K562 (cell line): ENCODE data around the gene GALT. TPM values are rescaled to one million over a fixed set of nuclear protein-coding genes. Genes with fewer than 3 reads are reported as not detected.

ENCODE experiments used
- CREM ChIP-seq: IDR thresholded peaks from 2 replicates; pipeline ENCODE4 v1.6.1; 2014; ENCODE audit warnings: antibody characterized with exemption, low read depth
- CXXC5 ChIP-seq: fragments of 250-450 bp; sonication (Bioruptor Pico); IDR thresholded peaks from 2 replicates; pipeline ENCODE4 v1.8.0; 2022; ENCODE audit warnings: inconsistent platforms, mild to moderate bottlenecking, moderate library complexity
- GABPB1 ChIP-seq: sonication (generic); formaldehyde crosslinking; IDR thresholded peaks from 2 replicates; pipeline ENCODE4 v1.8.0; 2022; ENCODE audit warnings: mild to moderate bottlenecking, missing genetic modification reagents
- MBD2 ChIP-seq: sonication (generic); IDR thresholded peaks from 2 replicates; pipeline ENCODE4 v1.6.1; 2016; ENCODE audit warnings: low read depth, borderline replicate concordance
- MTA3 ChIP-seq: fragments of 450-650 bp; formaldehyde crosslinking; IDR thresholded peaks from 2 replicates; pipeline ENCODE4 v1.6.1; 2017; ENCODE audit warnings: mild to moderate bottlenecking, borderline replicate concordance
- PHF20 ChIP-seq: fragments of 450-650 bp; IDR thresholded peaks from 2 replicates; pipeline ENCODE4 v1.6.1; 2018; ENCODE audit not compliant: partially characterized antibody
- PRMT5 ChIP-seq: sonication (generic); formaldehyde crosslinking; IDR thresholded peaks from 2 replicates; pipeline ENCODE4 v1.5.0; 2020; ENCODE audit warnings: missing genetic modification reagents
- PTBP1 ChIP-seq: fragments of 200-400 bp; formaldehyde crosslinking; IDR thresholded peaks from 2 replicates; pipeline ENCODE4 v1.6.1; 2017; ENCODE audit warnings: low read depth, low read length
- SREBF2 ChIP-seq: sonication (generic); formaldehyde crosslinking; IDR thresholded peaks from 2 replicates; pipeline ENCODE4 v1.4.0; 2020; ENCODE audit warnings: mild to moderate bottlenecking, missing genetic modification reagents
- TGIF2 ChIP-seq: sonication (generic); formaldehyde crosslinking; IDR thresholded peaks from 2 replicates; pipeline ENCODE4 v1.8.1; 2022; ENCODE audit warnings: mild to moderate bottlenecking, missing genetic modification reagents, moderate library complexity
- TOE1 ChIP-seq, 2 experiments: fragments of 450-650 bp in 1 of 2; sonication (generic) in 1 of 2; formaldehyde crosslinking in 1 of 2; IDR thresholded peaks; 2 replicates each; pipeline versions ENCODE4 v1.7.1 to v1.8.0; 2016 to 2022; ENCODE audit warnings: borderline replicate concordance in 2 of 2, mild to moderate bottlenecking in 2 of 2, antibody characterized with exemption in 1 of 2, inconsistent platforms in 1 of 2, low read depth in 1 of 2, missing genetic modification reagents in 1 of 2, moderate library complexity in 1 of 2
- ZFX ChIP-seq: sonication (generic); formaldehyde crosslinking; IDR thresholded peaks from 2 replicates; pipeline ENCODE4 v1.8.0; 2022; ENCODE audit warnings: mild to moderate bottlenecking, missing genetic modification reagents, moderate library complexity
- ZNF586 ChIP-seq: fragments of 450-650 bp; formaldehyde crosslinking; conservative IDR thresholded peaks from 2 replicates; pipeline ENCODE4 v1.4.0; 2020; ENCODE audit warnings: mild to moderate bottlenecking, moderate library complexity
- polyA plus RNA-seq, 8 experiments: library from polyadenylated mRNA; depleted of rRNA in 4 of 8; stranded (reverse) in 5 of 8; unstranded in 3 of 8; fragments of >200 nt; fragmentation: Nextera tagmentation in 2 of 8; fragmentation: Illumina TruSeq in 1 of 8; extraction: Ambion mirVana in 2 of 8; extraction: Trizol in 1 of 8; gene quantifications; 2 replicates each; pipeline versions ENCODE4 v1.2.1 to v1.2.3, GENCODE V29; 2011 to 2014; ENCODE audit warnings: inconsistent platforms in 1 of 8, missing spikeins in 1 of 8
- total RNA-seq, 7 experiments: library from RNA; depleted of rRNA in 6 of 7; stranded (reverse); fragments of >200 nt in 6 of 7; fragmentation: Illumina TruSeq in 2 of 7; extraction: Trizol in 2 of 7; gene quantifications; 2 replicates each; pipeline versions ENCODE4 v1.2.1 to v1.2.3, GENCODE V29; 2011 to 2021; ENCODE audit warnings: low replicate concordance in 1 of 7
- TF ChIP-seq, protein P1 (sequence below): sonication (generic); formaldehyde crosslinking; IDR thresholded peaks from 2 replicates; pipeline ENCODE4 v1.8.1; 2023; ENCODE audit warnings: mild to moderate bottlenecking, missing genetic modification reagents, moderate library complexity
- TF ChIP-seq, protein P2 (sequence below): fragments of 450-650 bp; IDR thresholded peaks from 2 replicates; pipeline ENCODE4 v1.6.1; 2018; ENCODE audit not compliant: partially characterized antibody
- TF ChIP-seq, protein P3 (sequence below), 2 experiments: fragments of 450-650 bp; IDR thresholded peaks; 2 replicates each; pipeline ENCODE4 v1.6.1; 2016
- TF ChIP-seq, protein P4 (sequence below), 2 experiments: fragments of 150-350 bp in 1 of 2; IDR thresholded peaks; 2 replicates each; pipeline ENCODE4 v1.6.1; 2012 to 2016; ENCODE audit warnings: low read depth in 2 of 2, low read length in 2 of 2, mild to moderate bottlenecking in 1 of 2, moderate library complexity in 1 of 2

GALT gene
- total and polyA plus RNA-seq, 9 of the 15 experiments (the other 6 are each of a cell fraction or from before 2014, with no cell fraction given): 7.3 to 29.2 (median 15.6) TPM

DNA sequence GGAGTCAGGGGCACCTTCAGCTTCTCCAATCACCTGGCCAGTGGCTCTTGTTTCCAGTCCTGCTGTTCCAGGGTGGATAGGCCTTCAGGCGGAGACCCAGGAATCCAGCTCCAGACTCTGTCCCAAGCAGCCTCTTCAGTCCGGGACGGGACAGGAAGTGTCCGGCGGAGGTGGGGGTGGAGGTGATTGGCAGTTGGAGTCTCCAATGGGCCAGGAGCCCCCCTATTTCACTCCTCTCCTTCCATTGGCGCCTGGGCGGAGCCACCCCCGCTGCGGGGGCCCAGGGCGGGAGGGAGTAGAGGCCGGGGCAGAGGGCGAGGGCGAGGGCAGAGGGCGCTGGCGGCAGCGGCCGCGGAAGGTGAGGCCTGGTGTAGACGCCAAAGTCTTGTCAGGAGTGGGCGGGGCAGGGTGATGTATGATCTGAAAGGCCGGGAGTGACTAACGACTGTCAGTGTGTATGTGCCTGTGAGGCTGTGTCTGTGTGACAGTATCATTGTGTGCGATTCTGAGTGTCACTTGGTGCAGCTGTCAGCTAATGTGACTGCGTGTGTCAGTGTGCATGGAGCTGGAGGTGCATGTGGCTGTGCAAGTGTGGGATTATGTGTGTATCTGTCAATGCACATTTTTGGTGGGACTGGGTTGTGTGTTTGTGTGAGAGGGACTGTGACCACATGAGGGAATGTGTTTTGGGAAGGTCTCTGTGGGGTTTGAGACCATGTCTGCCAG lies 5.6 kb downstream of the GALT start, which contains the start of gene IL11RA (continued):
- TF ChIP-seq TOE1 (IDR thresholded peaks at IDR 0.05; ENCODE audit: borderline replicate concordance): peak; percentile 30; the same call in 1 of the 2 replicates
- TF ChIP-seq TOE1 (CRISPR knock-in tag; IDR thresholded peaks at IDR 0.05; ENCODE audit: borderline replicate concordance, low read depth): no peak
- TF ChIP-seq TGIF2 (CRISPR knock-in tag): no peak
- TF ChIP-seq PTBP1: no peak
- TF ChIP-seq, protein P1, sequence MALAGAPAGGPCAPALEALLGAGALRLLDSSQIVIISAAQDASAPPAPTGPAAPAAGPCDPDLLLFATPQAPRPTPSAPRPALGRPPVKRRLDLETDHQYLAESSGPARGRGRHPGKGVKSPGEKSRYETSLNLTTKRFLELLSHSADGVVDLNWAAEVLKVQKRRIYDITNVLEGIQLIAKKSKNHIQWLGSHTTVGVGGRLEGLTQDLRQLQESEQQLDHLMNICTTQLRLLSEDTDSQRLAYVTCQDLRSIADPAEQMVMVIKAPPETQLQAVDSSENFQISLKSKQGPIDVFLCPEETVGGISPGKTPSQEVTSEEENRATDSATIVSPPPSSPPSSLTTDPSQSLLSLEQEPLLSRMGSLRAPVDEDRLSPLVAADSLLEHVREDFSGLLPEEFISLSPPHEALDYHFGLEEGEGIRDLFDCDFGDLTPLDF (CRISPR knock-in tag): no peak
- TF ChIP-seq MTA3: peak; percentile 60; the same call in 1 of the 2 replicates
- TF ChIP-seq, protein P2, sequence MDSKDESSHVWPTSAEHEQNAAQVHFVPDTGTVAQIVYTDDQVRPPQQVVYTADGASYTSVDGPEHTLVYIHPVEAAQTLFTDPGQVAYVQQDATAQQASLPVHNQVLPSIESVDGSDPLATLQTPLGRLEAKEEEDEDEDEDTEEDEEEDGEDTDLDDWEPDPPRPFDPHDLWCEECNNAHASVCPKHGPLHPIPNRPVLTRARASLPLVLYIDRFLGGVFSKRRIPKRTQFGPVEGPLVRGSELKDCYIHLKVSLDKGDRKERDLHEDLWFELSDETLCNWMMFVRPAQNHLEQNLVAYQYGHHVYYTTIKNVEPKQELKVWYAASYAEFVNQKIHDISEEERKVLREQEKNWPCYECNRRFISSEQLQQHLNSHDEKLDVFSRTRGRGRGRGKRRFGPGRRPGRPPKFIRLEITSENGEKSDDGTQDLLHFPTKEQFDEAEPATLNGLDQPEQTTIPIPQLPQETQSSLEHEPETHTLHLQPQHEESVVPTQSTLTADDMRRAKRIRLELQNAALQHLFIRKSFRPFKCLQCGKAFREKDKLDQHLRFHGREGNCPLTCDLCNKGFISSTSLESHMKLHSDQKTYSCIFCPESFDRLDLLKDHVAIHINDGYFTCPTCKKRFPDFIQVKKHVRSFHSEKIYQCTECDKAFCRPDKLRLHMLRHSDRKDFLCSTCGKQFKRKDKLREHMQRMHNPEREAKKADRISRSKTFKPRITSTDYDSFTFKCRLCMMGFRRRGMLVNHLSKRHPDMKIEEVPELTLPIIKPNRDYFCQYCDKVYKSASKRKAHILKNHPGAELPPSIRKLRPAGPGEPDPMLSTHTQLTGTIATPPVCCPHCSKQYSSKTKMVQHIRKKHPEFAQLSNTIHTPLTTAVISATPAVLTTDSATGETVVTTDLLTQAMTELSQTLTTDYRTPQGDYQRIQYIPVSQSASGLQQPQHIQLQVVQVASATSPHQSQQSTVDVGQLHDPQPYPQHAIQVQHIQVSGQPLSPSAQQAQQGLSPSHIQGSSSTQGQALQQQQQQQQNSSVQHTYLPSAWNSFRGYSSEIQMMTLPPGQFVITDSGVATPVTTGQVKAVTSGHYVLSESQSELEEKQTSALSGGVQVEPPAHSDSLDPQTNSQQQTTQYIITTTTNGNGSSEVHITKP: peak; percentile 58
- TF ChIP-seq, protein P3, sequence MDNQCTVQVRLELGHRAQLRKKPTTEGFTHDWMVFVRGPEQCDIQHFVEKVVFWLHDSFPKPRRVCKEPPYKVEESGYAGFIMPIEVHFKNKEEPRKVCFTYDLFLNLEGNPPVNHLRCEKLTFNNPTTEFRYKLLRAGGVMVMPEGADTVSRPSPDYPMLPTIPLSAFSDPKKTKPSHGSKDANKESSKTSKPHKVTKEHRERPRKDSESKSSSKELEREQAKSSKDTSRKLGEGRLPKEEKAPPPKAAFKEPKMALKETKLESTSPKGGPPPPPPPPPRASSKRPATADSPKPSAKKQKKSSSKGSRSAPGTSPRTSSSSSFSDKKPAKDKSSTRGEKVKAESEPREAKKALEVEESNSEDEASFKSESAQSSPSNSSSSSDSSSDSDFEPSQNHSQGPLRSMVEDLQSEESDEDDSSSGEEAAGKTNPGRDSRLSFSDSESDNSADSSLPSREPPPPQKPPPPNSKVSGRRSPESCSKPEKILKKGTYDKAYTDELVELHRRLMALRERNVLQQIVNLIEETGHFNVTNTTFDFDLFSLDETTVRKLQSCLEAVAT (IDR thresholded peaks at IDR 0.05): peak; percentile 28 to 38; a peak in 1 of 4 replicates
- peak; percentile 44 for TF ChIP-seq ZFX (CRISPR knock-in tag)
- TF ChIP-seq GABPB1 (CRISPR knock-in tag): 0 out of 2 replicates have a peak, but pooled peaks have one; percentile 59
- no peak for TF ChIP-seq ZNF586 (CRISPR knock-in tag)
- no peak for TF ChIP-seq PHF20
- TF ChIP-seq CREM: peak; percentile 60; the same call in 1 of the 2 replicates
- peak; percentile 54 for TF ChIP-seq MBD2
- TF ChIP-seq PRMT5: no peak
- TF ChIP-seq, protein P4, sequence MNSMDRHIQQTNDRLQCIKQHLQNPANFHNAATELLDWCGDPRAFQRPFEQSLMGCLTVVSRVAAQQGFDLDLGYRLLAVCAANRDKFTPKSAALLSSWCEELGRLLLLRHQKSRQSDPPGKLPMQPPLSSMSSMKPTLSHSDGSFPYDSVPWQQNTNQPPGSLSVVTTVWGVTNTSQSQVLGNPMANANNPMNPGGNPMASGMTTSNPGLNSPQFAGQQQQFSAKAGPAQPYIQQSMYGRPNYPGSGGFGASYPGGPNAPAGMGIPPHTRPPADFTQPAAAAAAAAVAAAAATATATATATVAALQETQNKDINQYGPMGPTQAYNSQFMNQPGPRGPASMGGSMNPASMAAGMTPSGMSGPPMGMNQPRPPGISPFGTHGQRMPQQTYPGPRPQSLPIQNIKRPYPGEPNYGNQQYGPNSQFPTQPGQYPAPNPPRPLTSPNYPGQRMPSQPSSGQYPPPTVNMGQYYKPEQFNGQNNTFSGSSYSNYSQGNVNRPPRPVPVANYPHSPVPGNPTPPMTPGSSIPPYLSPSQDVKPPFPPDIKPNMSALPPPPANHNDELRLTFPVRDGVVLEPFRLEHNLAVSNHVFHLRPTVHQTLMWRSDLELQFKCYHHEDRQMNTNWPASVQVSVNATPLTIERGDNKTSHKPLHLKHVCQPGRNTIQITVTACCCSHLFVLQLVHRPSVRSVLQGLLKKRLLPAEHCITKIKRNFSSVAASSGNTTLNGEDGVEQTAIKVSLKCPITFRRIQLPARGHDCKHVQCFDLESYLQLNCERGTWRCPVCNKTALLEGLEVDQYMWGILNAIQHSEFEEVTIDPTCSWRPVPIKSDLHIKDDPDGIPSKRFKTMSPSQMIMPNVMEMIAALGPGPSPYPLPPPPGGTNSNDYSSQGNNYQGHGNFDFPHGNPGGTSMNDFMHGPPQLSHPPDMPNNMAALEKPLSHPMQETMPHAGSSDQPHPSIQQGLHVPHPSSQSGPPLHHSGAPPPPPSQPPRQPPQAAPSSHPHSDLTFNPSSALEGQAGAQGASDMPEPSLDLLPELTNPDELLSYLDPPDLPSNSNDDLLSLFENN (IDR thresholded peaks at IDR 0.05; ENCODE audit: low read depth in 2 of 2, low read length in 2 of 2): no peak
- no peak for TF ChIP-seq SREBF2 (CRISPR knock-in tag)
- TF ChIP-seq CXXC5 (CRISPR knock-in tag): peak; percentile 46
